Omental fat pad (tissue), 4 donors: ENCODE measurements around the gene KIF21B. TPM values are rescaled to one million over a fixed set of nuclear protein-coding genes. Genes with fewer than 3 reads are reported as not detected.

Source experiments
- ATAC-seq: fragments of 150-250 bp; one replicate; pipeline ENCODE4 v1.9.1; 2016; ENCODE audit warnings: mild to moderate bottlenecking, moderate library complexity; ENCODE audit not compliant: low FRiP score
- DNase-seq: peaks from one replicate; pipeline ENCODE4 v3.0.0-alpha.2; 2019; ENCODE audit warnings: low spot score
- total RNA-seq, 4 donors: library from RNA; depleted of rRNA; stranded (reverse); fragments of >200 nt; gene quantifications; one replicate each; pipeline ENCODE4 v1.1.0, GENCODE V29; 2016
- TF ChIP-seq, protein P1 (sequence below), 3 donors: fragments of 450-650 bp; IDR thresholded peaks; one replicate each; pipeline ENCODE4 v1.5.1; 2016 to 2017; ENCODE audit warnings: antibody characterized with exemption in 3 of 3, mild to moderate bottlenecking in 3 of 3, moderate library complexity in 2 of 3

Gene KIF21B
- total RNA-seq, 4 donors from 2014 or later = 0.93 to 6.1 (median 3.7) TPM

DNA sequence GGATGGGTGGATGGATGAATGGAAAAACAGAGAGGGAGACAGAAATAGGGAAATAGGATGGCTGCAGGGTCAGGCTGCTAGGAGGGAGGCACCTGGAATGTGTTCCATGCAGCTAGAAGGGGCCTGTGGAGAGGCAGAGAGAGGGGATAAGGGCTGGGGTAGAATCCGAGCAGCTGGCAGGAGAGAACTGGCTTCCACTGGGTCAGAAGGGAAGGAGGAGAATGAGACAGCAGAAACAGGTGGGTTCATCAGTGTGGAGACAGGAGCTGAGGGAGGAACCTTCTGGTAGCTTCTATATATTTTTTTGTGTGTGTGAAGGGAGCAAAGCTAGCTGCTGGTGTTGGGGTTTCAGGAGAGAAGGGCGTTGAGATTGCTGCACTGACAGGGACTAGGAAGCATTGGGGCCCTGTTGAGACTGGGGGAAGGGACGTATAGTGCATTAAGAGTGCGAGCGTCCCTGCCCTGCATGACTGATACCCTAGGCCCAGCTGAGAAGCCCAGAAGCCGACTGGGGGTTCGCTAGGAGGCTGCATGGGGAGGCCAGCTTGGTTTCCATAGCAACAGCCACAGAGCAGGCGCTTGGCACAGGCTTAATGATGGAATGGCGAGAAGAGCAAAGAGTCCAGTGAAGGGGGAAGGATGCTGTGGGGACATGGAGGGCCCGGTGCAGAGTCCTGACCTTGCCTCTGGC, 14.8 kb upstream of the KIF21B start:
- TF ChIP-seq, protein P1, sequence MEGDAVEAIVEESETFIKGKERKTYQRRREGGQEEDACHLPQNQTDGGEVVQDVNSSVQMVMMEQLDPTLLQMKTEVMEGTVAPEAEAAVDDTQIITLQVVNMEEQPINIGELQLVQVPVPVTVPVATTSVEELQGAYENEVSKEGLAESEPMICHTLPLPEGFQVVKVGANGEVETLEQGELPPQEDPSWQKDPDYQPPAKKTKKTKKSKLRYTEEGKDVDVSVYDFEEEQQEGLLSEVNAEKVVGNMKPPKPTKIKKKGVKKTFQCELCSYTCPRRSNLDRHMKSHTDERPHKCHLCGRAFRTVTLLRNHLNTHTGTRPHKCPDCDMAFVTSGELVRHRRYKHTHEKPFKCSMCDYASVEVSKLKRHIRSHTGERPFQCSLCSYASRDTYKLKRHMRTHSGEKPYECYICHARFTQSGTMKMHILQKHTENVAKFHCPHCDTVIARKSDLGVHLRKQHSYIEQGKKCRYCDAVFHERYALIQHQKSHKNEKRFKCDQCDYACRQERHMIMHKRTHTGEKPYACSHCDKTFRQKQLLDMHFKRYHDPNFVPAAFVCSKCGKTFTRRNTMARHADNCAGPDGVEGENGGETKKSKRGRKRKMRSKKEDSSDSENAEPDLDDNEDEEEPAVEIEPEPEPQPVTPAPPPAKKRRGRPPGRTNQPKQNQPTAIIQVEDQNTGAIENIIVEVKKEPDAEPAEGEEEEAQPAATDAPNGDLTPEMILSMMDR (IDR thresholded peaks at IDR 0.05) = no peak
- ATAC-seq (no peak), DNase-seq (no peak)

GRCh38 chr1:201036188-201036842, 12.8 kb upstream of the KIF21B start:
- TF ChIP-seq, protein P1 (IDR thresholded peaks at IDR 0.05) = no peak
- no peak for DNase-seq
- ATAC-seq = no peak

DNA sequence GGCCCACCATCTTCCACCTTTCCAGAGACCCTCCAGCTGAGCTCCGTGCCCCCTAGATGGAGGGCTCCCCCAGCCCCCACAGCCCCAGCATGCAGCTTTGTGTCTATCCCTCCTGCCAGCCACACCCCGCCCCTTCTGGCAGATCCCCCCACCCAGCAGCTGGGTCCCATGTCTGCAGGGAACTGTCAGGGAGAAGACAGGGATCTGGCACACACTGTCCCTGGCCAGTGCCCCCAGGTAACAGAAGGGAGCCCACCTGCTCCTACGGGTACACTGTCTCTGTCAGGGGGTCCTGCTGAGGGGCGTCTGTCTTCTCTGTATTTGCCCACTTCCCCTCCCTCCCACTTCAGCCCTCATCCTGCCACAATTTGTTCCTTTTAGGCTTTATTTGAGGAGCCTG, 11.2 kb upstream of the KIF21B start:
- no peak for ATAC-seq
- no peak for DNase-seq
- TF ChIP-seq, protein P1 (IDR thresholded peaks at IDR 0.05) = no peak

- TF ChIP-seq, protein P1 (IDR thresholded peaks at IDR 0.05) = no peak
- ATAC-seq (no peak), DNase-seq (no peak)
These were observed 8.9 kb upstream of the KIF21B start for GRCh38 chr1:201032408-201032807.

DNA sequence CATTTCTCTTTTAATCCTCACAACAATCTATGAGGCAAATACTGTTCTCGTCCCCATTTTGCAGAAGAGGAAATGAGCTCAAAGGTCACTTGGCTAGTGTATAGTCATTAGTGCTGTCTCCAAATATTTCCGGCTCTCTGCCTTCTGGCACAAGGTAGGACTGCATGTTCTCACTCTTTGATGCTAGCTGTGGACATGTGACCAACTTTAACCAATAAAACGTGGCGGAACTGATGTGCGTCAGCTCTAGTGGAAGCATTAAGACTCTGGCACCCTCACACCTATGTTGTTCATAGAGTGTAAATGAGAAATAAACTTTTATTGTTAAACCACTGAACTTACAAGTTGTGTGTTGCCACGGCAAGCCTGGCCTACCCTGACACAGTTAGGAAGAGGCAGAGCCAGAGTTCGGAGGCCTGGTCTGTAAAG, 5.0 kb upstream of the KIF21B start:
- ATAC-seq = no peak
- DNase-seq = no peak
- TF ChIP-seq, protein P1 (IDR thresholded peaks at IDR 0.05) = no peak

DNA sequence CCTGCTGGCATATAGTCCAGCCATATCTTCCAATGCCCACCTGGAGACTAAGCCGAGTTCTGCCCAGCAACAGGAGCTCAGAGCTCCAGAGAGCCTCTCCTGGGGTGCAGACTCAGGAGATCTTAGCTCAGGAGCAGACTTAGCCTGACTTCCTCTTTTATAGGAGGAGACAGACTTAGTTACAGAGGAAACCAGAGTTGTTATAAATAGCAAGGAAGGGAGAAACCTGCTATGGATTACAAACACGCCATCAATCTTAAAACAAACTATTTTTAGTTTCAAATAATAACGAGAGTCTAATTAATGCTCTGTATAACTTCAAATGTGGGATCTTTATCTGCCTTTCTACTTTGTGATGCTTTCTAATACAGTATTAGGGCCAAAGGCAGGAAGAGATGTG, 3.3 kb upstream of the KIF21B start:
- ATAC-seq = no peak
- TF ChIP-seq, protein P1 (IDR thresholded peaks at IDR 0.05) = no peak
- DNase-seq = no peak

- TF ChIP-seq, protein P1 (IDR thresholded peaks at IDR 0.05) = no peak
- DNase-seq = no peak
- ATAC-seq = no peak
These were observed 2.7 kb upstream of the KIF21B start for GRCh38 chr1:201026234-201026633.
